HEK293 (cell line): ENCODE measurements around the gene THSD7B.

Experiments
- CTCF ChIA-PET: fragments of 350-600 bp; formaldehyde crosslinking; extraction: SDS; loops from one replicate; lab custom pipeline; 2021; ENCODE audit warnings: antibody characterized with exemption; lab: Yijun Ruan, JAX
- POLR2A ChIA-PET: fragments of 300-600 bp; formaldehyde crosslinking; extraction: SDS; loops from one replicate; lab custom pipeline; 2020; ENCODE audit warnings: antibody characterized with exemption, inconsistent platforms; lab: Yijun Ruan, JAX
- H3K27ac ChIP-seq: fragments of 200-500 bp; sonication (Bioruptor generic); 2 replicates; pipeline ENCODE4 v1.5.1; 2014; ENCODE audit warnings: low read depth, low read length, control low read depth, inconsistent platforms; ENCODE audit errors: extremely low read depth
- H3K36me3 ChIP-seq, 2 experiments: fragments of 200-500 bp in 1 of 2; sonication (Bioruptor generic) in 1 of 2; 1 replicate in 1 of 2; 2 replicates in 1 of 2; pipeline ENCODE4 v1.5.1; 2014 to 2017; ENCODE audit warnings: inconsistent platforms in 2 of 2, low read length in 2 of 2; ENCODE audit not compliant: control insufficient read depth in 2 of 2, insufficient read depth in 1 of 2
- H3K4me1 ChIP-seq: fragments of 200-500 bp; sonication (Bioruptor generic); 2 replicates; pipeline ENCODE4 v1.5.1; 2014; ENCODE audit warnings: mild to moderate bottlenecking, low read length, inconsistent platforms; ENCODE audit not compliant: control insufficient read depth, insufficient read depth
- H3K4me3 ChIP-seq: 2 replicates; pipeline ENCODE4 v1.5.1; 2011; ENCODE audit warnings: low read depth, mild to moderate bottlenecking, control low read depth, low read length, moderate library complexity
- H3K9me3 ChIP-seq: fragments of 200-500 bp; sonication (Bioruptor generic); 2 replicates; pipeline ENCODE4 v1.5.1; 2014; ENCODE audit warnings: low read depth, low read length, inconsistent platforms; ENCODE audit not compliant: control insufficient read depth, insufficient read depth
- HOXD13 ChIP-seq: sonication (generic); formaldehyde crosslinking; IDR thresholded peaks from 2 replicates; pipeline ENCODE4 v1.8.0; 2022; ENCODE audit warnings: missing genetic modification reagents, borderline replicate concordance
- IKZF3 ChIP-seq: fragments of 450-650 bp; IDR thresholded peaks from 2 replicates; pipeline ENCODE4 v1.5.0; 2018; ENCODE audit warnings: missing biosample characterization, mild to moderate bottlenecking, missing genetic modification characterization, moderate library complexity
- KLF9 ChIP-seq: fragments of 450-650 bp; formaldehyde crosslinking; IDR thresholded peaks from 2 replicates; pipeline ENCODE4 v1.5.1; 2016; ENCODE audit warnings: missing biosample characterization, missing genetic modification characterization, low read depth
- PRDM1 ChIP-seq: fragments of 450-650 bp; formaldehyde crosslinking; IDR thresholded peaks from 2 replicates; pipeline ENCODE4; 2016; ENCODE audit warnings: missing biosample characterization, missing genetic modification characterization
- PRDM4 ChIP-seq: fragments of 450-650 bp; formaldehyde crosslinking; IDR thresholded peaks from 2 replicates; pipeline ENCODE4 v1.5.1; 2017; ENCODE audit warnings: missing biosample characterization, missing genetic modification characterization
- TRIM28 ChIP-seq: IDR thresholded peaks from 2 replicates; pipeline ENCODE4 v1.6.1; 2011; ENCODE audit warnings: low read length, control low read depth, borderline replicate concordance
- TSHZ1 ChIP-seq: fragments of 450-650 bp; formaldehyde crosslinking; IDR thresholded peaks from 2 replicates; pipeline ENCODE4 v1.5.1; 2016; ENCODE audit warnings: missing biosample characterization, missing genetic modification characterization, borderline replicate concordance
- ZBTB11 ChIP-seq: fragments of 450-650 bp; formaldehyde crosslinking; conservative IDR thresholded peaks from 2 replicates; pipeline ENCODE4 v1.5.1; 2016; ENCODE audit warnings: low read depth, missing biosample characterization, missing genetic modification characterization
- ZBTB44 ChIP-seq: fragments of 450-650 bp; IDR thresholded peaks from 2 replicates; pipeline ENCODE4 v1.5.1; 2018; ENCODE audit warnings: missing biosample characterization, mild to moderate bottlenecking, missing genetic modification characterization
- ZEB2 ChIP-seq: fragments of 450-650 bp; formaldehyde crosslinking; IDR thresholded peaks from 2 replicates; pipeline ENCODE4 v1.5.1; 2016; ENCODE audit warnings: missing biosample characterization, missing genetic modification characterization
- ZFP37 ChIP-seq: fragments of 450-650 bp; formaldehyde crosslinking; IDR thresholded peaks from 2 replicates; pipeline ENCODE4 v1.5.1; 2016; ENCODE audit warnings: missing biosample characterization, missing genetic modification characterization
- ZNF16 ChIP-seq: fragments of 450-650 bp; formaldehyde crosslinking; IDR thresholded peaks from 2 replicates; pipeline ENCODE4 v1.5.1; 2016; ENCODE audit warnings: low read depth, missing biosample characterization, missing genetic modification characterization
- ZNF23 ChIP-seq: fragments of 450-650 bp; formaldehyde crosslinking; IDR thresholded peaks from 2 replicates; pipeline ENCODE4 v1.5.1; 2016; ENCODE audit warnings: missing biosample characterization, missing genetic modification characterization, borderline replicate concordance
- ZNF449 ChIP-seq: fragments of 450-650 bp; formaldehyde crosslinking; IDR thresholded peaks from 2 replicates; pipeline ENCODE4 v1.5.1; 2017; ENCODE audit warnings: missing biosample characterization, mild to moderate bottlenecking, missing genetic modification characterization, moderate library complexity
- ZNF580 ChIP-seq: fragments of 450-650 bp; formaldehyde crosslinking; IDR thresholded peaks from 2 replicates; pipeline ENCODE4 v1.5.1; 2016; ENCODE audit warnings: missing biosample characterization, missing genetic modification characterization
- ZNF610 ChIP-seq: fragments of 450-650 bp; formaldehyde crosslinking; IDR thresholded peaks from 2 replicates; pipeline ENCODE4 v1.5.1; 2016; ENCODE audit warnings: missing biosample characterization, missing genetic modification characterization, borderline replicate concordance
- ZNF639 ChIP-seq: fragments of 450-650 bp; formaldehyde crosslinking; IDR thresholded peaks from 2 replicates; pipeline ENCODE4 v1.5.1; 2016; ENCODE audit warnings: missing biosample characterization, missing genetic modification characterization
- ZNF701 ChIP-seq: fragments of 450-650 bp; formaldehyde crosslinking; IDR thresholded peaks from 2 replicates; pipeline ENCODE4 v1.5.1; 2016; ENCODE audit warnings: missing biosample characterization, missing genetic modification characterization
- ZNF768 ChIP-seq: fragments of 450-650 bp; formaldehyde crosslinking; IDR thresholded peaks from 2 replicates; pipeline ENCODE4 v1.5.1; 2018; ENCODE audit warnings: missing biosample characterization, mild to moderate bottlenecking, missing genetic modification characterization

THSD7B gene

GRCh38 chr2:136966485-136966884, 201.1 kb downstream of the THSD7B start:
- POLR2A ChIA-PET, result no interaction called here
- TF ChIP-seq ZNF639 (tag by site-specific recombination) (no peak), TRIM28 (no peak), ZNF768 (tag by site-specific recombination) (no peak), ZNF23 (tag by site-specific recombination) (no peak), PRDM4 (no peak), ZNF701 (no peak), IKZF3 (no peak), ZNF16 (tag by site-specific recombination) (no peak), HOXD13 (CRISPR knock-in tag) (no peak), ZNF610 (tag by site-specific recombination) (no peak), PRDM1 (no peak), ZFP37 (tag by site-specific recombination) (no peak)
- Histone ChIP-seq H3K4me3 (no peak overlapping the region), H3K9me3 (no peaks in the 10 kb centered on the region), H3K36me3 (no peaks in the 10 kb centered on the region), H3K27ac (no peak overlapping the region), H3K4me1 (no peaks in the 10 kb centered on the region)
- CTCF ChIA-PET, result no interaction called here

- no peak overlapping the region for H3K4me3 ChIP-seq
- H3K36me3 ChIP-seq, result no peaks in the 10 kb centered on the region
- H3K27ac ChIP-seq, result no peak overlapping the region
- ChIA-PET CTCF (interaction anchor here (0.6 kb wide), 1 partner anchor 139 kb away, joined by 3 read pairs; no protein-coding TSS in a partner anchor), POLR2A (no interaction called here)
- H3K9me3 ChIP-seq, result no peaks in the 10 kb centered on the region
- H3K4me1 ChIP-seq, result no peaks in the 10 kb centered on the region
- TF ChIP-seq ZEB2 (no peak), ZBTB44 (no peak), ZBTB11 (tag by site-specific recombination) (no peak), ZNF449 (tag by site-specific recombination) (no peak), ZNF580 (no peak), IKZF3 (no peak), TSHZ1 (no peak), KLF9 (tag by site-specific recombination) (no peak), ZNF16 (tag by site-specific recombination) (no peak)
These were observed 215.0 kb downstream of the THSD7B start for GRCh38 chr2:136980303-136980702.
